ENCODE data around the gene SSH2.

Gene SSH2

GRCh38 chr17:29771546-29771945 lies 158.5 kb downstream of the SSH2 start:
- no peak for DNase-seq

GRCh38 chr17:29769225-29769624 lies 160.8 kb downstream of the SSH2 start:
- DNase-seq: no peak

- no peak for DNase-seq
Observed at GRCh38 chr17:29766796-29767327, 163.2 kb downstream of the SSH2 start.

GRCh38 chr17:29764748-29765147 lies 165.3 kb downstream of the SSH2 start:
- DNase-seq: no peak

- DNase-seq: no peak
Observed at GRCh38 chr17:29764217-29764616, 165.8 kb downstream of the SSH2 start.

GRCh38 chr17:29763273-29763672 lies 166.8 kb downstream of the SSH2 start:
- DNase-seq: no peak

- DNase-seq: peak; percentile 95
Observed at GRCh38 chr17:29761040-29761761, 168.8 kb downstream of the SSH2 start.

GRCh38 chr17:29760279-29761039 lies 169.6 kb downstream of the SSH2 start:
- no peak for DNase-seq

- no peak for DNase-seq
Observed at GRCh38 chr17:29758255-29758654, 171.8 kb downstream of the SSH2 start.

GRCh38 chr17:29757788-29758187 lies 172.2 kb downstream of the SSH2 start:
- DNase-seq: no peak

- no peak for DNase-seq
Observed at GRCh38 chr17:29753845-29754439, 176.1 kb downstream of the SSH2 start.

GRCh38 chr17:29749045-29749825 lies 180.8 kb downstream of the SSH2 start:
- no peak for DNase-seq

GRCh38 chr17:29748400-29748799 lies 181.6 kb downstream of the SSH2 start:
- no peak for DNase-seq

GRCh38 chr17:29747660-29748059 lies 182.4 kb downstream of the SSH2 start:
- no peak for DNase-seq

- no peak for DNase-seq
Observed at GRCh38 chr17:29746669-29747068, 183.4 kb downstream of the SSH2 start.

GRCh38 chr17:29744121-29744520 lies 185.9 kb downstream of the SSH2 start:
- no peak for DNase-seq

GRCh38 chr17:29742210-29742513 lies 187.9 kb downstream of the SSH2 start:
- no peak for DNase-seq

GRCh38 chr17:29740017-29740416 lies 190.0 kb downstream of the SSH2 start:
- DNase-seq: no peak

- no peak for DNase-seq
Observed at GRCh38 chr17:29734640-29735039, 195.4 kb downstream of the SSH2 start.

- no peak for DNase-seq
Observed at GRCh38 chr17:29733166-29733565, 196.9 kb downstream of the SSH2 start.

GRCh38 chr17:29732613-29733012 lies 197.4 kb downstream of the SSH2 start:
- DNase-seq: no peak

GRCh38 chr17:29732209-29732608 lies 197.8 kb downstream of the SSH2 start:
- DNase-seq: no peak

GRCh38 chr17:29731589-29731929 lies 198.5 kb downstream of the SSH2 start:
- DNase-seq: no peak

Measured in activated CD8-positive, alpha-beta memory T cell treated with anti-CD3 and anti-CD28 coated beads, Interleukin-2, amount 50 U/mL, for 48 hours (primary cell).